HCT116 (cell line): ENCODE results near the gene SLC22A4. TPM values are rescaled to one million over a fixed set of nuclear protein-coding genes. Genes with fewer than 3 reads are reported as not detected.

Experiments
- ATAC-seq: fragments of 200-7000 bp; cut with Tn5 transposase; 2 replicates; pipeline ENCODE4 v1.9.1; 2020; ENCODE audit warnings: mild to moderate bottlenecking, moderate library complexity
- BruUV-seq: library from RNA; stranded (reverse); fragments of 400-500 nt; replicated peaks from 2 replicates; lab custom pipeline; 2021; lab: Mats Ljungman, UMichigan
- CTCF ChIA-PET: fragments of 300-600 bp; sonication (Branson Sonifier 250); formaldehyde crosslinking; loops from one replicate; lab custom pipeline; 2021; ENCODE audit warnings: antibody characterized with exemption; lab: Charles Lee
- POLR2A ChIA-PET: fragments of 300-600, 350-600 bp; sonication (Branson Sonifier 250); formaldehyde crosslinking; loops from one replicate; lab custom pipeline; 2021; ENCODE audit warnings: antibody characterized with exemption; lab: Charles Lee
- RAD21 ChIA-PET, 2 experiments: fragments of 300-600 bp; sonication (Branson Sonifier 250); formaldehyde crosslinking; loops; one replicate each; lab custom pipeline; 2023; ENCODE audit warnings: low total read pairs in 2 of 2; ENCODE audit not compliant: uncharacterized antibody in 2 of 2, unreplicated experiment in 2 of 2, low non-redundant PET in 1 of 2; lab: Charles Lee
- DNase-seq: peaks from one replicate; pipeline ENCODE4 v3.0.0-alpha.2; 2010; ENCODE audit warnings: low read depth, low spot score
- H2AFZ ChIP-seq: fragments of 200-600 bp; shearing (Covaris generic), sonication (generic); 2 replicates; pipeline ENCODE4 v1.6.1; 2017; ENCODE audit warnings: low read depth, mixed run types, mixed read lengths, antibody characterized with exemption, low read length; ENCODE audit not compliant: poor library complexity, severe bottlenecking
- H3K27ac ChIP-seq: 2 replicates; pipeline ENCODE4 v1.5.1; 2012; ENCODE audit warnings: low read depth, low read length
- H3K27me3 ChIP-seq: fragments of 200-600 bp; sonication (generic); 2 replicates; pipeline ENCODE4 v1.6.1; 2016; ENCODE audit warnings: mixed run types, low read length, mixed read lengths; ENCODE audit not compliant: insufficient read depth
- H3K36me3 ChIP-seq, 2 experiments: fragments of 200-500 bp in 1 of 2; fragments of 200-600 bp in 1 of 2; sonication (Bioruptor generic) in 1 of 2; sonication (generic) in 1 of 2; 2 replicates each; pipeline versions ENCODE4 v1.5.1 to v1.6.1; 2014 to 2016; ENCODE audit warnings: low read length in 2 of 2, inconsistent platforms in 1 of 2, mixed read lengths in 1 of 2, mixed run types in 1 of 2; ENCODE audit not compliant: insufficient read depth in 2 of 2, control insufficient read depth in 1 of 2
- H3K4me1 ChIP-seq, 2 experiments: fragments of 200-600 bp in 1 of 2; sonication (generic) in 1 of 2; 2 replicates each; pipeline versions ENCODE4 v1.5.1 to v1.6.1; 2012 to 2017; ENCODE audit warnings: low read length in 2 of 2, inconsistent platforms in 1 of 2, mild to moderate bottlenecking in 1 of 2, mixed read lengths in 1 of 2, mixed run types in 1 of 2, moderate library complexity in 1 of 2; ENCODE audit not compliant: insufficient read depth in 2 of 2, control insufficient read depth in 1 of 2
- H3K4me2 ChIP-seq: fragments of 200-600 bp; sonication (generic); 2 replicates; pipeline ENCODE4 v1.6.1; 2017; ENCODE audit warnings: mixed run types, low read length, mixed read lengths
- H3K4me3 ChIP-seq, 2 experiments: fragments of 200-600 bp in 1 of 2; sonication (generic) in 1 of 2; replicated peaks in 1 of 2; 2 replicates each; pipeline ENCODE4 v1.5.1; 2011 to 2016; ENCODE audit warnings: low read length in 2 of 2, control low read depth in 1 of 2, low read depth in 1 of 2, mild to moderate bottlenecking in 1 of 2, mixed read lengths in 1 of 2, mixed run types in 1 of 2
- H3K79me2 ChIP-seq: fragments of 200-600 bp; sonication (generic); 2 replicates; pipeline ENCODE4 v1.6.1; 2017; ENCODE audit warnings: mild to moderate bottlenecking, mixed run types, low read length, moderate library complexity, mixed read lengths; ENCODE audit not compliant: insufficient read depth
- H3K9ac ChIP-seq: fragments of 200-600 bp; sonication (generic); 2 replicates; pipeline ENCODE4 v1.6.1; 2016; ENCODE audit warnings: low read length, mixed read lengths
- H3K9me2 ChIP-seq: fragments of 200-600 bp; sonication (generic), shearing (Covaris generic); 2 replicates; pipeline ENCODE4 v1.6.1; 2017; ENCODE audit warnings: mixed run types, mild to moderate bottlenecking, moderate library complexity; ENCODE audit not compliant: insufficient read depth
- H3K9me3 ChIP-seq, 2 experiments: fragments of 200-500 bp in 1 of 2; fragments of 200-600 bp in 1 of 2; sonication (Bioruptor generic) in 1 of 2; sonication (generic) in 1 of 2; 2 replicates each; pipeline ENCODE4 v1.6.1; 2014 to 2017; ENCODE audit warnings: low read length in 2 of 2, mixed read lengths in 2 of 2, inconsistent platforms in 1 of 2, low read depth in 1 of 2, mild to moderate bottlenecking in 1 of 2, mixed run types in 1 of 2, moderate library complexity in 1 of 2; ENCODE audit not compliant: control insufficient read depth in 1 of 2, insufficient read depth in 1 of 2
- H4K20me1 ChIP-seq: fragments of 200-600 bp; sonication (generic), shearing (Covaris generic); 2 replicates; pipeline ENCODE4 v1.6.1; 2017; ENCODE audit warnings: mixed run types, mild to moderate bottlenecking, moderate library complexity; ENCODE audit not compliant: insufficient read depth
- ELF1 ChIP-seq: IDR thresholded peaks from 2 replicates; pipeline ENCODE4 v1.6.1; 2012; ENCODE audit warnings: low read depth, borderline replicate concordance
- EZH2phosphoT487 ChIP-seq: fragments of 200-600 bp; IDR thresholded peaks from 2 replicates; pipeline ENCODE4 v1.6.1; 2018; ENCODE audit warnings: antibody characterized with exemption, borderline replicate concordance
- ZBTB33 ChIP-seq: IDR thresholded peaks from 2 replicates; pipeline ENCODE4 v1.6.1; 2011; ENCODE audit warnings: mild to moderate bottlenecking, low read length, moderate library complexity; ENCODE audit not compliant: insufficient replicate concordance; ENCODE audit errors: extremely low read depth
- intact Hi-C: fragments of 100-400 bp; cut with micrococcal nuclease; formaldehyde crosslinking; loops from 2 replicates; pipeline ENCODE4 v1.10.0; 2022
- total RNA-seq: library from RNA; stranded (reverse); gene quantifications from one replicate; pipeline ENCODE4 v1.2.1, GENCODE V29; 2021; ENCODE audit not compliant: unreplicated experiment
- TF ChIP-seq, protein P1 (sequence below): IDR thresholded peaks from 2 replicates; pipeline ENCODE4 v1.6.1; 2012; ENCODE audit warnings: low read depth

Gene SLC22A4
- total RNA-seq, 1 experiment from 2014 or later, result 0.59 TPM

DNA sequence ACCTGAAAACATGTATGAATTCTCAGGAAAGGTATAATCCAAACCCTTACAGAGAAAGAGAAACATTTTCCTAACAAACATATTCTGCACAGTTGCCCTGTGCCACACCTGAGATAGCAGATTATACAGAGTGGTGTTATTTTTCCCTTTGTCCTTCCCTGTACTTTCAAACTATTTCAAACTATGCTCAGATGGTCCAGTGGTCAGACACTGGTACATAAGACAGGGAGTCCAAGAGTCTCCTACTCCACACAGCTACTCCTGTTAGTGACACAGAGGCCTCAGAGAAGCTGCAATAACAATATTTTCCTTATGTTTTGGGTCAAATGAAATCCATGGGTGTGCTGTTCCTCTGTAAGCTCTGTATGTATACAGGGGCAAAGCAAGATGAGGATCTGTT, 45.3 kb downstream of the SLC22A4 start:
- H4K20me1 ChIP-seq, result no peaks in the 10 kb centered on the region
- no peak overlapping the region for H3K27ac ChIP-seq
- no peaks in the 10 kb centered on the region for H3K36me3 ChIP-seq
- H3K4me2 ChIP-seq, result no peak overlapping the region
- BruUV-seq, result no TSS peak
- ChIA-PET RAD21 (no interaction called here), POLR2A (interaction anchor here (0.7 kb wide), 1 partner anchor 37 kb away, joined by 4 read pairs; no protein-coding TSS in a partner anchor), CTCF (no interaction called here)
- H3K9me3 ChIP-seq, result no peaks in the 10 kb centered on the region
- no peak for DNase-seq
- TF ChIP-seq EZH2phosphoT487 (no peak), ELF1 (no peak), ZBTB33 (no peak)
- TF ChIP-seq, protein P1, sequence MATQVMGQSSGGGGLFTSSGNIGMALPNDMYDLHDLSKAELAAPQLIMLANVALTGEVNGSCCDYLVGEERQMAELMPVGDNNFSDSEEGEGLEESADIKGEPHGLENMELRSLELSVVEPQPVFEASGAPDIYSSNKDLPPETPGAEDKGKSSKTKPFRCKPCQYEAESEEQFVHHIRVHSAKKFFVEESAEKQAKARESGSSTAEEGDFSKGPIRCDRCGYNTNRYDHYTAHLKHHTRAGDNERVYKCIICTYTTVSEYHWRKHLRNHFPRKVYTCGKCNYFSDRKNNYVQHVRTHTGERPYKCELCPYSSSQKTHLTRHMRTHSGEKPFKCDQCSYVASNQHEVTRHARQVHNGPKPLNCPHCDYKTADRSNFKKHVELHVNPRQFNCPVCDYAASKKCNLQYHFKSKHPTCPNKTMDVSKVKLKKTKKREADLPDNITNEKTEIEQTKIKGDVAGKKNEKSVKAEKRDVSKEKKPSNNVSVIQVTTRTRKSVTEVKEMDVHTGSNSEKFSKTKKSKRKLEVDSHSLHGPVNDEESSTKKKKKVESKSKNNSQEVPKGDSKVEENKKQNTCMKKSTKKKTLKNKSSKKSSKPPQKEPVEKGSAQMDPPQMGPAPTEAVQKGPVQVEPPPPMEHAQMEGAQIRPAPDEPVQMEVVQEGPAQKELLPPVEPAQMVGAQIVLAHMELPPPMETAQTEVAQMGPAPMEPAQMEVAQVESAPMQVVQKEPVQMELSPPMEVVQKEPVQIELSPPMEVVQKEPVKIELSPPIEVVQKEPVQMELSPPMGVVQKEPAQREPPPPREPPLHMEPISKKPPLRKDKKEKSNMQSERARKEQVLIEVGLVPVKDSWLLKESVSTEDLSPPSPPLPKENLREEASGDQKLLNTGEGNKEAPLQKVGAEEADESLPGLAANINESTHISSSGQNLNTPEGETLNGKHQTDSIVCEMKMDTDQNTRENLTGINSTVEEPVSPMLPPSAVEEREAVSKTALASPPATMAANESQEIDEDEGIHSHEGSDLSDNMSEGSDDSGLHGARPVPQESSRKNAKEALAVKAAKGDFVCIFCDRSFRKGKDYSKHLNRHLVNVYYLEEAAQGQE, result no peak
- no peaks in the 10 kb centered on the region for H3K9me2 ChIP-seq
- no peak overlapping the region for H3K4me3 ChIP-seq
- H3K79me2 ChIP-seq, result no peaks in the 10 kb centered on the region
- no peaks in the 10 kb centered on the region for H3K4me1 ChIP-seq
- intact Hi-C loops, result no loop called here
- no peaks in the 10 kb centered on the region for H3K27me3 ChIP-seq
- no peak overlapping the region for H2AFZ ChIP-seq
- no peak for ATAC-seq
- H3K9ac ChIP-seq, result no peak overlapping the region
